Endothelial cell (in vitro differentiated cells): ENCODE data around the gene CPSF3. TPM values are rescaled to one million over a fixed set of nuclear protein-coding genes. Genes with fewer than 3 reads are reported as not detected.

ENCODE experiments used
- DNase-seq: peaks from one replicate; pipeline ENCODE4 v3.0.0; 2021; ENCODE audit warnings: low spot score
- H3K27ac Mint-ChIP-seq: one replicate; pipeline ENCODE4 v1.8.0; 2021; ENCODE audit warnings: mixed read lengths, inconsistent platforms; ENCODE audit not compliant: unreplicated experiment
- H3K27me3 Mint-ChIP-seq: one replicate; pipeline ENCODE4 v1.8.0; 2021; ENCODE audit warnings: mild to moderate bottlenecking, moderate library complexity, mixed read lengths, inconsistent platforms; ENCODE audit not compliant: unreplicated experiment
- H3K36me3 Mint-ChIP-seq: one replicate; pipeline ENCODE4 v1.8.0; 2021; ENCODE audit warnings: mild to moderate bottlenecking, low read depth, mixed read lengths, inconsistent platforms; ENCODE audit not compliant: unreplicated experiment
- H3K4me1 Mint-ChIP-seq: one replicate; pipeline ENCODE4 v1.8.0; 2021; ENCODE audit warnings: mild to moderate bottlenecking, mixed read lengths, inconsistent platforms; ENCODE audit not compliant: unreplicated experiment
- H3K4me3 Mint-ChIP-seq: one replicate; pipeline ENCODE4 v1.8.0; 2021; ENCODE audit warnings: mild to moderate bottlenecking, mixed read lengths, inconsistent platforms; ENCODE audit not compliant: unreplicated experiment
- H3K9me3 Mint-ChIP-seq: one replicate; pipeline ENCODE4 v1.8.0; 2021; ENCODE audit warnings: mixed read lengths, inconsistent platforms; ENCODE audit not compliant: unreplicated experiment
- total RNA-seq: library from RNA; stranded (reverse); fragmentation: NEBNext Ultra II Directional; extraction: Animal tissue kit (Norgen Biotek cat#: 25700); gene quantifications from one replicate; pipeline ENCODE4 v1.2.1, GENCODE V29; 2021; ENCODE audit not compliant: unreplicated experiment
- TF ChIP-seq, protein P1 (sequence below): fragments of 200-600 bp; sonication (generic); IDR thresholded peaks from one replicate; pipeline ENCODE4 v1.5.0; 2021; ENCODE audit warnings: antibody characterized with exemption; ENCODE audit not compliant: unreplicated experiment

CPSF3 gene
- total RNA-seq, 1 donor from 2014 or later, result 55.2 TPM

DNA sequence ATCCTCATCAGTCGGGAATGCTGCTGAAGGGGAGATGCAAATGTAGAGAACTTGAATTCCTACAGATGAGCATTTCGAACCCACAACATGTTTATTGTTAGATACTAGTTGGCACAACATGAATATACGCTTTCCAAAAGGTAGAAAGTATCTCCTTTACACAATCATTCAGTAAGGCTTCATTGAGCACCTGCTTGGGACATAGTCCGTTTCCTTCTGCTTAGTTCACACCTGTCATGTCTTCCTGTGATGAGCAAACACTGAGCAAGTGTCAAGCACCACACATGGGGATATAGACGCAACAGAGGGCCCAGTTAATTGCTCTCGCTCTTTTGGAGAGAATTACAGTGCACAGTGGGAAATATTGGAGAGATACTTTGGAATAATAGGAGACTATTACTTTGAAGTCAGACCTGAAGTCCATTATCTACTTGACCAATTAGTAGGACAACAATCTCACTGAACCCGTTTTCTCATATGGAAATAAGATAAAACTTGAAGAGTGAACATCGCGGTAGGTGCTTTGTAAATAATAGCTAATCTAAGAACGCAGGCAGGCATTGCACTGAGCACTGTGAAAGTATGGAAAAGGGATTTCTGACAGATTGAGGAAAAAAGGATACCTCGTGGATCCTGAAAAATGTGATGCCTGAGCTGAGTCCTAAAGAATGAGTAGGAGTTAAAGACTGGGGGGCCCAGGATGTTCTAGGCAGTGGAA, 1.2 kb downstream of the CPSF3 start:
- Mint-ChIP-seq H3K27me3 (peaks cover 12% of the 10 kb centered on the region), H3K4me3 (no peak overlapping the region), H3K27ac (no peak overlapping the region), H3K9me3 (no peaks in the 10 kb centered on the region), H3K36me3 (peaks cover 10% of the 10 kb centered on the region), H3K4me1 (peaks cover 9% of the 10 kb centered on the region)
- DNase-seq, result no peak
- TF ChIP-seq, protein P1, sequence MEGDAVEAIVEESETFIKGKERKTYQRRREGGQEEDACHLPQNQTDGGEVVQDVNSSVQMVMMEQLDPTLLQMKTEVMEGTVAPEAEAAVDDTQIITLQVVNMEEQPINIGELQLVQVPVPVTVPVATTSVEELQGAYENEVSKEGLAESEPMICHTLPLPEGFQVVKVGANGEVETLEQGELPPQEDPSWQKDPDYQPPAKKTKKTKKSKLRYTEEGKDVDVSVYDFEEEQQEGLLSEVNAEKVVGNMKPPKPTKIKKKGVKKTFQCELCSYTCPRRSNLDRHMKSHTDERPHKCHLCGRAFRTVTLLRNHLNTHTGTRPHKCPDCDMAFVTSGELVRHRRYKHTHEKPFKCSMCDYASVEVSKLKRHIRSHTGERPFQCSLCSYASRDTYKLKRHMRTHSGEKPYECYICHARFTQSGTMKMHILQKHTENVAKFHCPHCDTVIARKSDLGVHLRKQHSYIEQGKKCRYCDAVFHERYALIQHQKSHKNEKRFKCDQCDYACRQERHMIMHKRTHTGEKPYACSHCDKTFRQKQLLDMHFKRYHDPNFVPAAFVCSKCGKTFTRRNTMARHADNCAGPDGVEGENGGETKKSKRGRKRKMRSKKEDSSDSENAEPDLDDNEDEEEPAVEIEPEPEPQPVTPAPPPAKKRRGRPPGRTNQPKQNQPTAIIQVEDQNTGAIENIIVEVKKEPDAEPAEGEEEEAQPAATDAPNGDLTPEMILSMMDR, result no peak

DNA sequence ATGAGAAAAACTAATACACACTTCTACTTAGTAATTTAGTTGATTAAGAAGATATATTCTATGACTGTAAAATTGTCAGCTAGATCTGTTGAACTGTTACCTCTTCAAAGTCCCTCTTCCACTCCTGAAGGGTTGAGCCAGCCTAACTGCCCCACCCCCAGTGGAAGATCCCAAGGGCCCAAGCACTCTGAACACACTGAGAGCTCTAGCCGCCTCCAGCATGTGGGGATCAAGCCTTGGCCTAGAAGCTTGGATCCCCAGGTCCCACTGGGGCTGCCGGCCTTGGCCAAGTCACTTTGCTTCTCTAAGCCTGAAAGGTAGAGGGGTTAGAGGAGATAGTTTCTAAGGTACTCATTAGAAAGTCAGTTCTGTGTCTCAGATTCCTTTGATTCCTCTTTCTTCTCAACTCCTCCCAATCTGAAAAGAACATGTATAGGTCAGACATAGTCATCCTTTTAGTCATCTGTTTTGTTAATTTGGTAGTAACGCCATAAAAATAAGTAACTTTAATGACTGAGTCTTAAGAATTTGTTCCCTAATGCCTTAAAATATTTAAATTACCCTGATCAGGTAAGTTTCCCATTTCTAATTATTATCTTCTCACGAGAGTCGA, 5.6 kb downstream of the CPSF3 start:
- Mint-ChIP-seq H3K27me3 (no peaks in the 10 kb centered on the region), H3K27ac (no peak overlapping the region), H3K9me3 (no peaks in the 10 kb centered on the region), H3K4me3 (no peak overlapping the region), H3K4me1 (no peaks in the 10 kb centered on the region), H3K36me3 (peaks cover 10% of the 10 kb centered on the region)
- DNase-seq, result no peak
- TF ChIP-seq, protein P1, result no peak

DNA sequence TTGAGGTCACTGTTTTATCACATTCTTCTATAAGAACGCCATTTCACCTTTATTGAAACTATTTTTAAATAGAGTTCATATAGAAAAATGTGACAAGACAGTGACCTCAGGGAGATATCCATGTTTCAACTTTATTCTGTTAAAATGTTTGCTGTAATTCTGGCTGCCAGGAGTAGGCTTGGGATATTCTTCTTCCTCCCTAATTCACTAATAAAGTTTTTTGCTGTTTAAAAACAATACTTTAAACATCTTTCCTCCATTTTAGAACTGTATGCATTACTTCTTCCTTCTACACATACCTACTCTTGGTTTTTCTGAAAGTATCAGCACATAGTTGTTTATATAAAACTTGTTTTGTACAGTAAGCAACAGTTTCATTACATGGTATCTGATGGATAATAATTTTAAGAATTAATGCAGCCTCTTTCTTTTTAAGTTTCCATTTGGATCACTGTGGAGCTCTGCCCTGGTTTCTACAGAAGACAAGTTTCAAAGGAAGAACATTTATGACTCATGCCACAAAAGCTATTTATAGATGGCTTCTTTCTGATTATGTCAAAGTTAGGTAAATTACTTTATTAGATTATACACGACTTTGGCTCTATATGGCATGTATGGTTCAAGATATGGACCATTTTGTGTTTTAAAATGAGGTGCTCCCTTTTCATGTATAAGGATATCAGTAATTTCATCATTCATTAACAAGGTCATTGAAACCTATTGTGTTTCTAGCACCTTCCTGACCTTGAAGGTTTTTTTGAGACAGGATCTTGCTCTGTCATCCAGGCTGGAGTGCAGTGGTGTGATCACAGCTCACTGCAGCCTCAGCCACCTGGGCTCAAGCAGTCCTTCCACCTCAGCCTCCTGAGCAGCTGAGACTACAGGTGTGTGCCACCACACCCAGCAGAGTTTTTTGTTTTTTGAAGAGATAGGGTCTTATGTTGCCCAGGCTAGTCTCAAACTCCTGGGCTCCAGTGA, 7.2 kb downstream of the CPSF3 start:
- Mint-ChIP-seq H3K36me3 (peaks cover 10% of the 10 kb centered on the region), H3K9me3 (no peaks in the 10 kb centered on the region), H3K27me3 (no peaks in the 10 kb centered on the region), H3K4me3 (no peak overlapping the region), H3K27ac (no peak overlapping the region), H3K4me1 (no peaks in the 10 kb centered on the region)
- no peak for DNase-seq
- TF ChIP-seq, protein P1, result no peak

DNA sequence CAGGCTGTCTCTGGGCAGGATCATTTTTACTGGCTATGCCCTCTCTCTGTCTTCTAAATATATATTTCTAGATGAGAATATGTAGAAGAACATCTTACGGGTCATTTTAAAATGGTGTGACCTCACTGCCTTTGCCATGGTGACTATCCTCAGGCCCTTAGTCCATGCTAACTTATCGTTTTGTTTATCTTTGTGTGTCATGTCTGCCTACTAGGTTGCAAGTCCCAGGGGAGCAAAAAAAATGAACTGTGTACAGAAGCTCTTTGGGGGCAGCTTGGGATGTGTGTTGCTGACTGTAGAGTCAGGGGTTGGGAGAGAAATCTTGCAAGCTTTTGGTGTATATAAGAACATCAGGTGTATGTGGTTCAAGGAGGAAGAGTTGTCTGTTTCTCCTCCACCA, 11.0 kb downstream of the CPSF3 start:
- H3K27ac Mint-ChIP-seq, result no peak overlapping the region
- no peaks in the 10 kb centered on the region for H3K4me1 Mint-ChIP-seq
- H3K27me3 Mint-ChIP-seq, result no peaks in the 10 kb centered on the region
- no peaks in the 10 kb centered on the region for H3K9me3 Mint-ChIP-seq
- no peak overlapping the region for H3K4me3 Mint-ChIP-seq
- TF ChIP-seq, protein P1, result no peak
- DNase-seq, result no peak
- H3K36me3 Mint-ChIP-seq, result peaks cover 14% of the 10 kb centered on the region
